GM18867 (cell line): ENCODE measurements around the gene ACOD1.
"Not testable (repeated sequence)": the region's sequence is repeated elsewhere in the genome, so short reads cannot be mapped to it uniquely, and the experiment has no call there.

ENCODE experiments used
- ATAC-seq: cut with Tn5 transposase; IDR thresholded peaks from one replicate; pipeline ENCODE4 v1.9.1; 2021; ENCODE audit warnings: mild to moderate bottlenecking, moderate library complexity; ENCODE audit not compliant: unreplicated experiment

ACOD1 gene

DNA sequence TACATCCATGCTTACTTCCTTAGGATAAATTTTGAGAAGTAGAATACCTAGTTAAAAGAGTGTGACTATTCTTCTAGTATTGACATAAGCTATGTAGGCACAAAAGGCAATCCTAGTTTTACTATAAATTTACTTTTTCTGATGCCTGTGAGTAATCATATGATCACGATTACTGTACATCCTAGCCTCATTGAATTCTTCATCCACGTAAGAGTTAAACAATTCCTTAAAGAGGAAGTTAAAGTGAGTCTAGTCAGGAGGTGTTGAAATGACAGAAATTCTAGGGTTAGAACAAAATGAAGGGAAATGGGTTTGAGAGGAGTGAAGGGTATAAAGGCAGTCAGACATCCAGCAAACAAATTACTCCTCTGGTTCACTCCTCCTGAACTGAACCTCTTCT lies at the start of gene ACOD1:
ACOD1 (plus strand) TSS at position 363 of the 400 bp plus-strand sequence. CDS start 48 bp downstream, outside the sequence.
- no peak for ATAC-seq

- not testable (repeated sequence) for ATAC-seq
Observed at GRCh38 chr13:76899066-76899465, 49.2 kb upstream of the ACOD1 start.

- ATAC-seq = peak; percentile 97
Observed at GRCh38 chr13:76903544-76904162, 44.7 kb upstream of the ACOD1 start.

GRCh38 chr13:76904507-76904906 lies 43.8 kb upstream of the ACOD1 start:
- no peak for ATAC-seq

- ATAC-seq = no peak
Observed at GRCh38 chr13:76912476-76912875, 35.8 kb upstream of the ACOD1 start.

DNA sequence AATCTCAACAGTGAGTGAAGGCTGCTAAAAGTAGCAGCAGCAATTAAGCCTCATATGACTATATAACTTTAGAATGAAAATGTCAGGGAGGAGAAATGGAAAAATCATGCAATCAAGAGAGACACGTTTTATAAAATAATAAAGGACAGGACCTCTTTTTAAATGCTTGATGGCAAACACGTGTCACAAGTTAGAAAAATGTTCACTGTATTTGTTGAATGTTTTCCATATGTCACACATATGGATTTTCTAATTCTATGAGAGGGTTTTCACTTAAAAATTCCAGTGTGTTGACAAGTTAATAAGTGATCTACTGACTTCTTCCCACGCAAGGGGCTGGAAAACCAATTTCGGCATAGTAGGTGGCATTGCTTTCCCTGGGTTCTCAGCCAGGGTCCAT lies 34.4 kb upstream of the ACOD1 start:
- ATAC-seq = no peak

- ATAC-seq = no peak
Observed at GRCh38 chr13:76917095-76917494, 31.2 kb upstream of the ACOD1 start.

GRCh38 chr13:76917755-76918481 lies 30.4 kb upstream of the ACOD1 start:
- ATAC-seq = not testable (repeated sequence)

DNA sequence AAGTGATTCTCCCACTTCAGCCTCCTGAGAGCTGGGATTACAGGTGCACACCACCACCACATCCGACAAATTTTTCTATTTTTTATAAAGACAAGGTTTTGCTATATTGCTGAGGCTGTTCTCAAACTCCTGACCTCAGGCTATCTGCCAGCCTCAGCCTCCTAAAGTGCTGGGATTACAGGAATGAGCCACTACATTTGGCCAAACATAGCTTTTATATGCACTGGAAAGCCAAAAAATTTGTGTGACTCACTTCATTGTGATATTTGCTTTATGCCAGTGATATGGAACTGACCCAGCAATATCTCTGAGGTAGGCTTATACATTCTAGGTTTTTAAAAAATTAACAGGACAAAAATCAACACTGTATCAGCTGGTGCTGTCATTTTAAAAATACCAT lies 26.8 kb upstream of the ACOD1 start:
- no peak for ATAC-seq

GRCh38 chr13:76925115-76925514 lies 23.2 kb upstream of the ACOD1 start:
- ATAC-seq = no peak

DNA sequence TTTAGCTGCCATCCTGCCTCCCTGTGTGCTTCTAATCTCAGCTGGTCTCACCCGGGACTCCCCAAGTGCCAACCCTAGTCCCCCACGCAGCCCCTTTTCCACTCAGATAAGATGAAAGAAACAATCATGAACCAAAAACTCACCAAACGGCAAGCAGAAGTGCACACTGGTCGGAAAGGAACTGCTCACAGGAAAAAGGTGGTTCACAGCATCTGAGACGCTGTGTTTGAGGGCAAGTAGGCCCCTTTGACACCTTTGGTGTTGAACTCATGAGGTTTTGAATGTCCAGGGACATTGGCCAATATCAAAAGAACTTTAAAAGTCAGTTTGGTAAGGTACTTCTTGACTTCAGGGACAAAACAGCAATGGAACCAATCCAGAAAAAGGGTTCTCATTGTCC lies 20.4 kb upstream of the ACOD1 start:
- ATAC-seq = no peak

- no peak for ATAC-seq
Observed at GRCh38 chr13:76928456-76928855, 19.9 kb upstream of the ACOD1 start.

GRCh38 chr13:76929320-76929719 lies 19.0 kb upstream of the ACOD1 start:
- ATAC-seq = no peak

DNA sequence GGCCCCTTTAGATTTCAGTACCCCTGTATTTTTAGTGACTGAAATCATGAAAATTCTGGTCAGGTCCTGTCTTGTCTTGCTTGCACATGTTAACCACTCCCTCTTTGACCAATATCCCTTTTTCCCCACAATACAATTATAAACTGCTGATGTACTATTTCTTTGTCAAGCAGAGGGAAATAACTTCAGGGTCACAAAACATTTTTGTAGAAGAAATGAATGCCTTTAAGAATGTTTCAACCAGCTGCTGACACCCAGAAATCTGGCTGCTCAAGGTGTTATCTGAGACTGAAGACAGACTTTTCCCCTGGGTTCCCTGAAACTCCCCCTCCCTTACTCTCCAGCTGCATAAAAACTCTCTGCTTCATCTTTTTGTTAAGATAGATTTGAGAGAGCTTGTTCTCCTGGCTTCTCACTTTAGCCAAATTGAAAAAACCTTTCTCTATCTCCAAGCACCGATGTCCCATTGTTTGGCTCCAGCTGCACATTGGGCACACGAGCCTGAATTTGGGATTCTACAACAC lies 18.4 kb upstream of the ACOD1 start:
- no peak for ATAC-seq

DNA sequence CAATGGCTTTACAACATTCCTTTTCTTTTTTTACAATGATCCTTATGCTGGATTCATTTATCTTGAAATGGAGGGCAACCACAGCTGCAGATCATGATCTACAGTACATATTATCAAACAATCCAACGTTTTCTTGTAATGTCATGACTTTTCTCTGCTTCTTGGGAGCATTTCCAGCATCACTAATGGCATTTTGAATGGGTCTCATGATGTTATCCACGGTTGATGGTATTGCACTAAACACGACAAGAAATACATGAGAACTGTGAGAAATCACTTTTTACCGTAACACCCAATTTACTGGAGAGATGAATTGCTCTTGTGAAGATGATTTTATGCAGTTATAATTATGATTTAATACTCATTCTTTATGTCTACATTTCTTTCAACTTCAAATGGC lies 16.2 kb upstream of the ACOD1 start:
- no peak for ATAC-seq

GRCh38 chr13:76934671-76935070 lies 13.6 kb upstream of the ACOD1 start:
- no peak for ATAC-seq

DNA sequence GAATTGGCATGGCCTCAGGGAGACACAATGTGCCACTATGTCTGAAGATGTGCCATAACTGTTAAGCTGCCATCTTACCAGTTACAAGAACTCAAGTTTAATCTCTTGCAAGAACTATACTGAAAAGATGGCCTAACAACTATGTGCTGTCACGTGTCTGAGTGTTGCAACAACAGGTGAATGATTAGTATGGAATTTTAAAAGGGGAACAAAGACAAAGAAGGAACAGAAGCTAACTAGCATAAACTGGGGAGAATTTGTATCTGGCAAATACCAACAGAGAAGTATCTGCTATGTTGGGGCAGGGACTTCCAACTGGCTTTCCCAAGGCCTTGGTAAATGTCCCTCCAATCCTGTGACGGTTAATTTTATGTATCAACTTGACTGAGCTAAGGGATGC lies 11.5 kb upstream of the ACOD1 start:
- no peak for ATAC-seq

GRCh38 chr13:76937281-76937820 lies 11.0 kb upstream of the ACOD1 start:
- ATAC-seq = no peak

GRCh38 chr13:76939215-76939614 lies 9.1 kb upstream of the ACOD1 start:
- no peak for ATAC-seq

- peak; percentile 65 for ATAC-seq
Observed at GRCh38 chr13:76942363-76942762, 5.9 kb upstream of the ACOD1 start.

DNA sequence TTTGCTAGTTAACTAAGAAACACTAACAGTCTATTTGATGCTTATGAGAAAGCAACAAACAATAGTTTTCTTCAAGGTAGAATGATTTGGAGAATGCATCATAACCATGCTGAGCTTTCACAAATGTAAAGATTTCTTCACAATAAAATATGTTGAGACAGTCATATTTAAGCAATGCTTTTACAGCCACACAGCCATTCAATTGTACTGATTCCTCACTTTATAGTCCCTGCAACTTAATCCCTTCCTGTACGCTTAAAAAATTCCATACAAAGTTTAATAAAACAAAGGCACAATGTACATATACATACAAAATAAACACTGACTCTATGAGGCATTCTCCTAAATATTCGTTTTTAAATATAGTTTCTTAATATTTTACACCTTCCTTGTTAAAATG lies 4.7 kb upstream of the ACOD1 start:
- ATAC-seq = no peak

GRCh38 chr13:76944456-76944855 lies 3.9 kb upstream of the ACOD1 start:
- no peak for ATAC-seq
